ENCODE results near the gene NOM1.

Gene NOM1

DNA sequence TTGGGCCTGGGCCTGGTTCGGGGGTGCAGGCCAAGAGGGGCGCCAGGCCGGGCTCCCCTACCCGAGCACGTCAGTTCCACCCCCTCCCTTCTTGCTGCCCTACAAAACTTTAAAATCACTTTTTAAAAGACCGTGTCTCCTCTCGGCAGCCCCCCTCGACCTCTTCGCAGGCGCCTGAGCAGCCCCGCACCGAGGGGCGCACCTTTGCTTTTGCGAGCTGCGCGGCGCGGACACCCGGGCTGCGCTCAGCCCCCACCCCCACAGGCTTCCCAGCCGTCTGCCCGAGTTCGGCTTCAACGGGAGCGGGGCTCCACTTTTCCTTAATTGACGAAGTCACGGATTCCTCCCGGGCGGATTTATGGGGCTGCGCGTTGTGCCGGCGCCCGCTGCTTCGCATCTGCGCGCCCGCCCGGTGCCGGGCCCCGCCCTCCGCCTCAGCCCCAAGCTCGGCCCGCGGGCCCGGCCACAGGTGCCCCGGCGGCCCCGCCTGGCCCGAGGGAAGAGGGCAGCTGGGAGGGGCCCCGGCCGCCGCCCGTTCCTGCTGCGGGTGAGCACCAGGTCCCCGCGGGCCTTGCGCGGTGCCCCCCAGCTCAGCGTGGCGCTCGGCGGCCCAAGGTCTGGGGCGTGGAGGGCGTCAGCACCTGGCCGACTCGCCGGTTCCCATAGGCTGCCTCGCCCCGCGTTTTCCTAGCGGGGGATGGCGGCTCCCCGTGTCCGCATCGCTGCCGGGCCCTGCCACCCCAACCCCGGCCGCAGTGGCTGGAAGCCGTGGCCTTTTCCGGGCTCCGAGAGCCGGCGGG, 71.8 kb downstream of the NOM1 start:
- H3K9ac ChIP-seq (ENCODE audit: low read depth, low read length), result no peak overlapping the region
- peaks cover 8% of the 10 kb centered on the region for H3K27me3 ChIP-seq (ENCODE audit: insufficient read depth, low read length, poor library complexity)
- no peak overlapping the region for H3K4me3 ChIP-seq (ENCODE audit: low read depth in 1 of 2, low read length in 2 of 2)
- no peaks in the 10 kb centered on the region for H3K9me3 ChIP-seq (ENCODE audit: insufficient read depth, low read length, severe bottlenecking)
- no peak for DNase-seq
- no peaks in the 10 kb centered on the region for H3K36me3 ChIP-seq (ENCODE audit: insufficient read depth, low read length)
- no peak overlapping the region for H3K4me2 ChIP-seq (ENCODE audit: insufficient read depth, low read length)
- no peaks in the 10 kb centered on the region for H4K20me1 ChIP-seq (ENCODE audit: insufficient read depth, low read length)
- no peak overlapping the region for H2AFZ ChIP-seq (ENCODE audit: low read depth, low read length)
- ATAC-seq (ENCODE audit: insufficient read depth, low read depth), result no peak
- no peak overlapping the region for H3K27ac ChIP-seq (ENCODE audit: low read length)
- TF ChIP-seq EZH2 (IDR thresholded peaks at IDR 0.05; ENCODE audit: borderline replicate concordance, low read depth, low read length, severe bottlenecking) (no peak), CTCF (IDR thresholded peaks at IDR 0.05; ENCODE audit: borderline replicate concordance, extremely low read depth, low read length, poor library complexity, severe bottlenecking) (no peak)
- no peaks in the 10 kb centered on the region for H3K4me1 ChIP-seq (ENCODE audit: insufficient read depth, low read length)
- no peaks in the 10 kb centered on the region for H3K79me2 ChIP-seq (ENCODE audit: insufficient read depth, low read length)

DNA sequence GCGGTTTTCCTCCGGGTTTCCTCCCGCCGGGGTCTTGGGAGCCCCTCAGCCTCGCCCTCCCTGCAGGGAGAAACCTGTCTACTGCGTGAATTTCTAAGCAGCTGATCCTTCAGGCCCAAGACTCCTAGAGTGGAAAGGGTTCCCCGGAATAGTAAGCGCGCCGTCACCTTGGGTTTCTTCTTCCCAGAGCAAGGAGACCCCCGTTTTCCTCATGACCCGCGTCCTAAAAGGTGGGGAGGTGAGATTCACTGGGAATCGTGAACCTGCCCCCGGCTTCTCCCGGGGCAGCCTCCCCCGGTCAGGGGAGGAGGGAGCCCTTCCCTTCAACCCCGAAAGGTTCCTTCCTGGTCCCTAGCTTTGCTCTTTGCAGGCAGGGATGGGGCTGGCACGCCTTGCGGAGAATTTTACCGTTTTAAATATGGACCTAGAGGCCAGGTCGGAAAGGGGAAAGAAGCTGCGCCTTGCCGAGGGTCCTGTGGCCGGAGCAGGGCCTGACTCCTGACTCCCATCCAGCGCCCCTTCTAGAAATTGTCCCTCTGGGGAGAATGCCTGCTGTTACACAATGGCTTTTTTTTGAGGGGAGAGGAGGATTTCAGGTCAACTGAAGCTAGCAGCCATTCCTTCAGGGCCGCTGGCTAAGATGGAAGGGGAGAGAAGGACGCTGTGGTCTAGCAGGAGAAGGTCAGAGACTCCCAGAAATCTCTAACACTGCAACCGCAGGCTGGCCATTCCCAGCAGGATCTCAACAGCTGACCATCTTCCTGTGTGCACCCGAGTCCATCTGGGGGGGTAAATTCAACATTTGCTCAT, 72.6 kb downstream of the NOM1 start:
- Histone ChIP-seq H3K9me3 (ENCODE audit: insufficient read depth, low read length, severe bottlenecking) (no peaks in the 10 kb centered on the region), H3K4me2 (ENCODE audit: insufficient read depth, low read length) (no peak overlapping the region), H4K20me1 (ENCODE audit: insufficient read depth, low read length) (no peaks in the 10 kb centered on the region), H3K79me2 (ENCODE audit: insufficient read depth, low read length) (no peaks in the 10 kb centered on the region), H3K4me1 (ENCODE audit: insufficient read depth, low read length) (no peaks in the 10 kb centered on the region), H3K27me3 (ENCODE audit: insufficient read depth, low read length, poor library complexity) (peaks cover 8% of the 10 kb centered on the region), H3K9ac (ENCODE audit: low read depth, low read length) (no peak overlapping the region), H3K4me3 (ENCODE audit: low read depth in 1 of 2, low read length in 2 of 2) (no peak overlapping the region), H3K36me3 (ENCODE audit: insufficient read depth, low read length) (no peaks in the 10 kb centered on the region), H2AFZ (ENCODE audit: low read depth, low read length) (no peak overlapping the region), H3K27ac (ENCODE audit: low read length) (no peak overlapping the region)
- ATAC-seq (ENCODE audit: insufficient read depth, low read depth), result no peak
- no peak for TF ChIP-seq EZH2 (IDR thresholded peaks at IDR 0.05; ENCODE audit: borderline replicate concordance, low read depth, low read length, severe bottlenecking)
- DNase-seq, result no peak
